LNCaP clone FGC (cell line): Measurements from ENCODE around the gene SRGAP1.

ENCODE experiments used
- DNase-seq: peaks from one replicate; pipeline ENCODE4 v3.0.0-alpha.2; 2011; ENCODE audit warnings: low read depth
- H3K4me3 ChIP-seq: 2 replicates; pipeline ENCODE4 v1.5.1; 2011; ENCODE audit warnings: mild to moderate bottlenecking, low read depth, low read length, control low read depth
- TF ChIP-seq, protein P1 (sequence below): IDR thresholded peaks from 2 replicates; pipeline ENCODE4 v1.5.1; 2012; ENCODE audit warnings: mild to moderate bottlenecking; ENCODE audit not compliant: control insufficient read depth, insufficient read depth; ENCODE audit errors: extremely low read depth

Gene SRGAP1

DNA sequence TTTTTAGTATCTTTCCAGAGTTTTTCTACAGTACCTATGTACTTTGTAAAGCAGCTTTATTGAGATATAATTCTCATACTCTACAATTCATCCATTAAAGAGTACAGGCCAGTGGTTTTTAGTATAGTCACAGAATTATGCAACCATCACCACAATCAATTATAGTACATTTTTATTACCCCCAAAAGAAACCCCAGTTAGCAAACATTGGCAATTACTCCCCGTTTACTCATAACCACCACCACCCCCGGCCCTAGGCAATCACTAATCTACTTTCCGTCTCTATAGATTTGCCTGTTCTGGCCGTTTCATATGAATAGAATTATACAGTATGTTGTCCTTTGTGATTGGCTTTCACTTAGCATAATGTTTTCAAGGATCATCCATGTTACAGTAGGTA, 257.8 kb downstream of the SRGAP1 start:
- TF ChIP-seq, protein P1, sequence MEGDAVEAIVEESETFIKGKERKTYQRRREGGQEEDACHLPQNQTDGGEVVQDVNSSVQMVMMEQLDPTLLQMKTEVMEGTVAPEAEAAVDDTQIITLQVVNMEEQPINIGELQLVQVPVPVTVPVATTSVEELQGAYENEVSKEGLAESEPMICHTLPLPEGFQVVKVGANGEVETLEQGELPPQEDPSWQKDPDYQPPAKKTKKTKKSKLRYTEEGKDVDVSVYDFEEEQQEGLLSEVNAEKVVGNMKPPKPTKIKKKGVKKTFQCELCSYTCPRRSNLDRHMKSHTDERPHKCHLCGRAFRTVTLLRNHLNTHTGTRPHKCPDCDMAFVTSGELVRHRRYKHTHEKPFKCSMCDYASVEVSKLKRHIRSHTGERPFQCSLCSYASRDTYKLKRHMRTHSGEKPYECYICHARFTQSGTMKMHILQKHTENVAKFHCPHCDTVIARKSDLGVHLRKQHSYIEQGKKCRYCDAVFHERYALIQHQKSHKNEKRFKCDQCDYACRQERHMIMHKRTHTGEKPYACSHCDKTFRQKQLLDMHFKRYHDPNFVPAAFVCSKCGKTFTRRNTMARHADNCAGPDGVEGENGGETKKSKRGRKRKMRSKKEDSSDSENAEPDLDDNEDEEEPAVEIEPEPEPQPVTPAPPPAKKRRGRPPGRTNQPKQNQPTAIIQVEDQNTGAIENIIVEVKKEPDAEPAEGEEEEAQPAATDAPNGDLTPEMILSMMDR, result no peak
- no peak for DNase-seq
- H3K4me3 ChIP-seq, result no peak overlapping the region

DNA sequence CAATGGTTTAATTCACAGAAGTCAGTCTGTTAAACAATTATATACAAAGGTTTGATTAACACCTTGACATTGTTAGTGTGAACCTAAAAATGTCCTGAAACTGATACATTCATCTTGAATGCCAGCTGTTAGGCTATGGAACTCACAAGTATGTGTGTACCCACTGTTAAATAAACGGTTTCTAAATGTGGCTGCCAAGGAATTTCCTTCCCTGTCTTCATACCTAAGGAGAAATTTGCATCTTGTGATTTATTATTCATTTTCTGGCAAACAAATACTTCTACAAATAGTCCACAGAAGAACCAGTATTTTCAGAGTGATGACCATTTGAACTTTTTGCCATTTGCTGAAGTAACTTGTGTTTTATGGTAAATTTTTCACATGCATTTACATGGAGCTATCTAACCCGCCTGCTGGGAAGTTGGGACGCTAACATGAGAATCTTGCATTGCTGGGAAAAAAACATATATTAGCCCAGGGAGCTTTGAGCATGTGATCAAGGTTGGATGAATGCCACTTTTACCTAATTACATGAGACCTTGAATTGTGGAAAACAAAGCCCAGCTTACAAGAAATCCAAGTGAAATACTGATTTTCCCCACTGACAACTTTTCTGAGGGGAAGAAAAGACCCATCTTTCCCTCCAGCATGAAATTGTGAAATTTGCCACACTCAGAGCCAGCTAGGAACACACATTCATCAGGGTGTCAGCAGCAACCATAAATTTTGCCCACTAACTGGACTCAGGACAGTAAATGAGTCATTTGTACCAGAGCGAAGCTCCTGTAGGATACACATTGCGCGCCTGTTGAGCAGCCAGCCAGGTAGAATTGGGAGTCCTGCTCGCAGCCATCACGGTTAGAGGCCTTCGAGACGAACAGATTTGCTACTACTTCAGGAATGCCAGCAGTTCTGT, 259.6 kb downstream of the SRGAP1 start:
- H3K4me3 ChIP-seq, result no peak overlapping the region

DNA sequence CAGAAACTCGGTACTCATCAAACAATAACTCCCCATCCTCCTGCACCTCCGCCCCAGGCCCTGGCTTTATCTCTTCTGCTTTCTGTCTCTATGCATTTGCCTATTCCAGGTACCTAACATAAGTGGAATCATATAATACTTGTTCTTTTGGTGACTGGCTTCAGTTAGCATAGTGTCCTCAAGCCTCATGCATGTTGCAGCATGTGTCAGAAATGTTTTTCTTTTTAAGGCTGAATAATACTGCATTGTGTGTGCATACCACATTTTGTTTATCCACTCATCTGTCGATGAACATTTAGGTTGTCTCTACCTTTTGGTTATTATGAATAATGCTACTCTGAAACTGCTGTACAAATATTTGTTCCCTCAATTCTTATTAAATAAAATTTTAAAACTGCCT, 260.5 kb downstream of the SRGAP1 start:
- DNase-seq, result no peak
- TF ChIP-seq, protein P1, result no peak
- H3K4me3 ChIP-seq, result no peak overlapping the region

More for the DNA sequence above, 259.6 kb downstream of the SRGAP1 start:
- DNase-seq, result no peak
- TF ChIP-seq, protein P1, result no peak

DNA sequence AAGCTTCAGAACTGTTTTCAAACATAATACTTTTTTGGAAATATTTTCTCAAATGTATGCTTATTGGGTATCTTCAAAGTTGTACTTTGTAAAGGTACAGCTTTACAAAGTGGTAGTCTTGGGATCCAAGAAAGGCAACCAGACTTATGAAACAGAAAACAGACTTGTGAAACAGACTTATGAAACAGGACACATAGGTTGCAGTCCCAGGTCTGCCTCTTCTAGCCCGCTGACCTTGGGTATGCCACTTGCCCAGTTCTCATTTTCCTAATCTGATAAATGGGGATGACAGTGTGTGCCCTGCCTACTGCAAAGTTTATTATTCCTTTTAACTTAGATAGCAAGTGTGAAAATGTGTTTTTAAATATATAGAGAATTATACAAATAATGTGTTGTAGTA, 263.3 kb downstream of the SRGAP1 start:
- no peak for DNase-seq
- TF ChIP-seq, protein P1, result no peak

DNA sequence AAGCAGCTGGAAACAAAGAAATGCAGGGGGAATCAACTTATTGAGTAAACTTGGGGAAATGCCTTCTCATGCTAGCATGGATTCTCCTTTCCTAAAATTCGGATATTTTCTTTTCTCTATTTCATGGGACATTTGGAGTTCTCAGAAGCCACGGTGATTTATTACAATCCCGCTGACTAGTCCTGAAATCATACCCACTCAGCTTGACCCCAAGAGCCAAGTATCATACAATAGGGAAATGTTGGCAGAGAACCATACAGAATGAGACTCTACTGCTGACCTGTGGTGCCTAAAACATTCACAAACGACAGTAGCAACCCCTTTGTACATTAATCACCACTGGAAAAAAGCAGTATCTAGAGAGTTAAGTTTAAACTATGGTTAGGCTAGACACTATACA, 265.2 kb downstream of the SRGAP1 start:
- no peak for DNase-seq
- TF ChIP-seq, protein P1, result no peak
- H3K4me3 ChIP-seq, result no peak overlapping the region

More for the DNA sequence above, 263.3 kb downstream of the SRGAP1 start:
- H3K4me3 ChIP-seq, result no peak overlapping the region

DNA sequence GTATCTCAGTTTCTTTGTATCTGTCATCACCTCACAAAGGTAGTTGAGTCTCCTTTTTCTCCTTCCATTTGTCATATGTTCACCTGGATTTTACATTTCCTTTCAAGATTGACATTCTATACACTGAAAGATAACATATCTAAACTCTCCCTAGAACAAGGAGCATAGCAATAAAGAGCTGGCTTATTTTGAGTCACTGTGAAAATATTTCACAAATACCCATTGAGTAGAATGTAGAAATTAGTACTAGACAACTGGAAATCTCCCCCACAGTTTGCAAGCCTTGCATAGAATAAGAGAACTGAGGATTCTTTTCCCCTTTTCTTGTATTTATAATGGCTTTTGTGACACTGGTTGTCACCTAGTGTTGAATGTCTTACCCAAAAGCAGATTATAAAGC, 266.4 kb downstream of the SRGAP1 start:
- no peak overlapping the region for H3K4me3 ChIP-seq
- TF ChIP-seq, protein P1, result no peak
- no peak for DNase-seq
